ENCODE data around the gene MGLL. TPM values are rescaled to one million over a fixed set of nuclear protein-coding genes. Genes with fewer than 3 reads are reported as not detected.

MGLL gene
- total and polyA plus RNA-seq, 10 donors, result 11.0 to 134 (median 80.7) TPM

DNA sequence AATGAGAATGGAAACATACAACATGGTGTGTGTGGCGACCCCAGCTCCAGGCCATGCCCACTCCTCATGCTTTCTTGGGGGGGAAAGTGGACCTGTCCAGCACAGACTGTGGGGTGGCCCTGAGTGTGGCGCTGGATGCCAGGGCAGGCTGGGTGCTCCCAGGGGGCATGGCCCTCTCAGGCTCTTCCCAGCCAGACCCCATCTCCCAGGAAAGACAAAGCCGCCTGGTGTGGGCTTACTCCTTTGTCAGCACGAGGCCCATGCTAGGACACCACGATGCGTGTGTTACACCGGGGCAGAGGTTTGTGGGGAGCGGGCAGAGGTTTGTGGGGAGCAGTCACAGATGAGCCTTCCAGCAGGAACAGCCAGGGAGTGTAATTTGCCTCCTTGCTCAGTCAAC lies 81.1 kb downstream of the MGLL start:
- intact Hi-C loops (cut with DNase I; ENCODE audit: low total_unique reads), result no loop called here
- 93 to 97% (median 94%) methylated on average over 2 to 8 of the region's 8 CpGs for WGBS, 5 donors
- Histone ChIP-seq H3K27ac (no peak overlapping the region), H3K4me1 (peaks cover 7 to 56% (median 39%) of the 10 kb centered on the region in 6 donors), H3K4me3 (no peak overlapping the region), H3K36me3 (peaks cover 0 to 8% (median 0%) of the 10 kb centered on the region in 6 donors), H3K27me3 (replicated peaks in 1 of 7) (no peaks in the 10 kb centered on the region), H3K9me3 (no peaks in the 10 kb centered on the region)
- TF ChIP-seq, protein P1, sequence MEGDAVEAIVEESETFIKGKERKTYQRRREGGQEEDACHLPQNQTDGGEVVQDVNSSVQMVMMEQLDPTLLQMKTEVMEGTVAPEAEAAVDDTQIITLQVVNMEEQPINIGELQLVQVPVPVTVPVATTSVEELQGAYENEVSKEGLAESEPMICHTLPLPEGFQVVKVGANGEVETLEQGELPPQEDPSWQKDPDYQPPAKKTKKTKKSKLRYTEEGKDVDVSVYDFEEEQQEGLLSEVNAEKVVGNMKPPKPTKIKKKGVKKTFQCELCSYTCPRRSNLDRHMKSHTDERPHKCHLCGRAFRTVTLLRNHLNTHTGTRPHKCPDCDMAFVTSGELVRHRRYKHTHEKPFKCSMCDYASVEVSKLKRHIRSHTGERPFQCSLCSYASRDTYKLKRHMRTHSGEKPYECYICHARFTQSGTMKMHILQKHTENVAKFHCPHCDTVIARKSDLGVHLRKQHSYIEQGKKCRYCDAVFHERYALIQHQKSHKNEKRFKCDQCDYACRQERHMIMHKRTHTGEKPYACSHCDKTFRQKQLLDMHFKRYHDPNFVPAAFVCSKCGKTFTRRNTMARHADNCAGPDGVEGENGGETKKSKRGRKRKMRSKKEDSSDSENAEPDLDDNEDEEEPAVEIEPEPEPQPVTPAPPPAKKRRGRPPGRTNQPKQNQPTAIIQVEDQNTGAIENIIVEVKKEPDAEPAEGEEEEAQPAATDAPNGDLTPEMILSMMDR (IDR thresholded peaks at IDR 0.05 in 8 of 11, conservative IDR thresholded peaks at IDR 0.05 in 3 of 11), result no peak
- TF ChIP-seq POLR2AphosphoS5 (IDR thresholded peaks at IDR 0.05) (no peak), POLR2A (IDR thresholded peaks at IDR 0.05) (no peak)
- DNase-seq, result peak; percentile 55

DNA sequence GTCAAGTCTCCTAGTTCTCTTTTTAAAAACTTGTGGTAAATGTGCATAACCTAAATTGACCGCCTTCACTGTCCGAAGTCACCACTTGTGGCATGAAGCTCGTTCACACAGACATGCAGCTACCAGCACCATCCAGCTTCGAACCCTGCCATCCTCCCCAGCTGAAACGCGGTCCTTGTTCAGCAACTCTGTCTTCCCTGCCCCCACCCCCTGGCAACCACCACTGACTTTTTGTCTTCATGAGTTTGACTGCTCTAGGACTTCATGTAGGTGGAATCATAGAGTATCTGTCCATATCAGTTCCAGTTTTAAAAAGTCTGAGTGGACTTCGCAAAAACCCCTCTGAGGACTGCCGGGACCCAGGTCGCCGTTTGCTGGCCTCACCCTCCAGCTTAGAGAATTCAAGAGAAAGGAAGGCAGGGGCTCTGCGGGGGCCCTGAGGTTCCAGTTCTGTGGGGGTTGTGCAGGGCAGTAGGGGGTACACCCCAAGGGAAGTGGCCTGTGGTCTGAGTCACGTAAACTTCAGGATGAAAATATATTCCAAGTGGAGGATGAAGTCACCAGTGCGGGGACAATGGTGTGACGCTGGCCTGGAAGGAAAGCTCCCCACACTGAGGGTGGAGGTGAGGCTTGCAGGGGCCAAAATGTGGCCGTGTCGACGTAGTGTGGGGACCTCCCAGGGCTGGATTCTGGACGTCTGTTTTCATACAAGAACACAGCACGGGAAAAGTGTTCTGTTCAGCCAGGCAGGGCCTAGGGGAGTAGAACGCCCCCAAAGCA lies 82.0 kb downstream of the MGLL start:
- Histone ChIP-seq H3K27me3 (replicated peaks in 1 of 7) (no peaks in the 10 kb centered on the region), H3K36me3 (peaks cover 0 to 8% (median 0%) of the 10 kb centered on the region in 6 donors), H3K4me1 (peaks cover 13 to 66% (median 47%) of the 10 kb centered on the region in 6 donors), H3K27ac (peak overlapping the region in 1 of 8 donors; percentile 59), H3K4me3 (no peak overlapping the region), H3K9me3 (no peaks in the 10 kb centered on the region)
- DNase-seq, result peak; percentile 50
- intact Hi-C loops (cut with DNase I; ENCODE audit: low total_unique reads), result no loop called here
- TF ChIP-seq POLR2A (IDR thresholded peaks at IDR 0.05), result no peak
- 89 to 95% (median 90%) methylated on average over 20 of the region's 20 CpGs for WGBS, 5 donors

DNA sequence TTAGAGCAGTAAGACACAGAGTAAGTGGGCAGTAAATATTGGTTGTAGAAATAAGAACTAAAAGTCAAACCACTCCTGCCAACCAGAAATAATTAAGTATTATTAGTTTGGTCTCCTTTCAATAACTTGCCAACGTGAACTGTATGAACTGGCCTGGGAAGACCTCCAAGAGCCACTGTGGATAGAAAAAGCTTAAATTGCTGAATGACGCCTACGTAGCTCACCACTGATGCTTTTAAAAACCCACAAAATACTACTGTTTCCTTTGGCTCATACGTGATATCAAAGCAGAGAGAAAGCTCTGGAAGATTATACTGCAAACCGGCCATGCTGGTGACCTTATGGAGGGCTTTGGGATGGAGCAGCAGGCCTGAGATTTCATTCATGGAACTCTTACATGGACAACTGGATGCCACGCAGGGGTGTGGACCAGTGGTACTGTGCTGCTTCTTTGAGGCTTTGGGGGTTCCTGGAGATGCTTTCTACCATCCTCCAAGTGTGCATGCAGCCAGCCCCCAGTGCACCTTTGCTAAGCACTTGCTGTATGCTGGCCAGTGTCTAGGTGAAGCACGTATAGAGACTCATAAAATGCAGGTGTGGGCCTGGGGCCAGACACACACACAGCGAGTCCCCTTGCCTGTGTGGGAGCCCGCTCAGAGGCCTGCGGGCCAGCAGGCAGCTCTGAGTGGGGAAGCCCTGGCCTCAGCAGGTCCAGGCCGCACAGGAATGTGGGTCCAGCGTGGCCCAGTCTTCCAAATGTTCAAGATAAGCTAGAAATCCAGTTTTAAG lies 82.8 kb downstream of the MGLL start:
- intact Hi-C loops (cut with DNase I; ENCODE audit: low total_unique reads), result no loop called here
- H3K27ac ChIP-seq, result peak overlapping the region in 4 of 8 donors; percentile 19 to 59 (median 44)
- H3K4me1 ChIP-seq, result peaks cover 14 to 70% (median 55%) of the 10 kb centered on the region in 6 donors

DNA sequence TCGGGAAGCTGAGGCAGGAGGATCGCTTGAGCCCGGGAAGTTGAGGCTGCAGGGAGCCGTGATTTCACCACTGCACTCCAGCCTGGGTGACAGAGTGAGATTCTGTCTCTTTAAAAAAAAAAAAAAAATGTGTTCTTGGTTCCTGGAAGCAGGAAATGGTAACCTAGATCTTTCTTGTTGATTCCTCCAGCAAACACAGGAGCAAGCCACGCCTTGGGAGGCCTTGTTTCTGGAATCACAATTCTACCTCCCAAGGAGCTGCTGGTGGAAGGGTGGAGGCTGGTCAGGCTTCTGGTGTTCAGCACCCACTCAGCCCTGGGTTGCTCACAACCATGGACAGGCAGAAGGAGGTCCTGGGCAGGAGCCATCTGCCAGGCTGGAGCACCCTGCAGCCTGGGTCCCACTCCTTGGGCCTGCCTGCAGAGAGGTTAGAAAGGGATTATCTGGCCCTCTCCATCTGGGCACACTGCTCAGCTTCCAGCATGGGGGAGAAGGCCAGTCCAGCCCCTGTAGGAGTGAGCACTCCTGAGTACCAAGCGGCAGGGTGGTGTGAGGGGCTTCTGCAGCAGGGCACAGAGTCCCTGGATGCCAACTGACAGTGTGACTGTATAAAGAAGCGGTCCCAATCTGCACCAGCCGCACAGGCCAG lies 84.0 kb downstream of the MGLL start:
- no peaks in the 10 kb centered on the region for H3K9me3 ChIP-seq
- H3K4me3 ChIP-seq, result no peak overlapping the region
- H3K27me3 ChIP-seq (replicated peaks in 1 of 7), result no peaks in the 10 kb centered on the region
- WGBS, 5 donors, result 81 to 90% (median 87%) methylated on average over 7 to 8 of the region's 8 CpGs
- DNase-seq, result peak; percentile 67
- TF ChIP-seq, protein P1 (IDR thresholded peaks at IDR 0.05 in 8 of 11, conservative IDR thresholded peaks at IDR 0.05 in 3 of 11), result no peak
- TF ChIP-seq POLR2AphosphoS5 (IDR thresholded peaks at IDR 0.05), result peak in 1 of 3 donors; percentile 13
- intact Hi-C loops (cut with DNase I; ENCODE audit: low total_unique reads), result no loop called here
- peaks cover 0 to 8% (median 0%) of the 10 kb centered on the region in 6 donors for H3K36me3 ChIP-seq
- peaks cover 18 to 71% (median 60%) of the 10 kb centered on the region in 6 donors for H3K4me1 ChIP-seq
- H3K27ac ChIP-seq, result peak overlapping the region in 6 of 8 donors; percentile 29 to 67 (median 50)

More for the DNA sequence above, 82.8 kb downstream of the MGLL start:
- H3K27me3 ChIP-seq (replicated peaks in 1 of 7), result no peaks in the 10 kb centered on the region
- no peak for TF ChIP-seq POLR2AphosphoS5 (IDR thresholded peaks at IDR 0.05)
- TF ChIP-seq, protein P1 (IDR thresholded peaks at IDR 0.05 in 8 of 11, conservative IDR thresholded peaks at IDR 0.05 in 3 of 11), result no peak
- no peak for TF ChIP-seq POLR2A (IDR thresholded peaks at IDR 0.05)
- peak; percentile 64 for DNase-seq
- peaks cover 0 to 8% (median 0%) of the 10 kb centered on the region in 6 donors for H3K36me3 ChIP-seq
- no peak overlapping the region for H3K4me3 ChIP-seq
- 79 to 93% (median 87%) methylated on average over 8 to 12 of the region's 12 CpGs for WGBS, 5 donors
- H3K9me3 ChIP-seq, result no peaks in the 10 kb centered on the region
